Endothelial cell of umbilical vein (primary cell): ENCODE data around the gene ZCCHC14. TPM values are rescaled to one million over a fixed set of nuclear protein-coding genes. Genes with fewer than 3 reads are reported as not detected.

Experiments used
- BruUV-seq: library from RNA; stranded (reverse); fragments of 400-500 nt; replicated peaks from 2 replicates; lab custom pipeline; 2021; lab: Mats Ljungman, UMichigan
- CTCF ChIA-PET: fragments of 300-600, 350-600 bp; sonication (Branson Sonifier 250); formaldehyde crosslinking; loops from one replicate; lab custom pipeline; 2021; ENCODE audit warnings: antibody characterized with exemption, inconsistent platforms; lab: Charles Lee
- POLR2A ChIA-PET: fragments of 300-600, 350-600 bp; sonication (Branson Sonifier 250); formaldehyde crosslinking; loops from one replicate; lab custom pipeline; 2021; ENCODE audit warnings: antibody characterized with exemption, inconsistent platforms; lab: Charles Lee
- DNase-seq: peaks from one replicate; pipeline ENCODE4 v3.0.0-alpha.2; 2011; ENCODE audit warnings: low read depth, low spot score
- FAIRE-seq: peaks from 2 replicates; lab custom pipeline; 2011; peaks lifted over from hg19 to GRCh38; lab: Jason Lieb, UNC
- H2AFZ ChIP-seq: 2 replicates; pipeline ENCODE4 v1.6.0; 2012; ENCODE audit warnings: low read depth, low read length, control low read depth, inconsistent platforms
- H3K27ac ChIP-seq: 2 replicates; pipeline ENCODE4 v1.5.1; 2011; ENCODE audit warnings: low read depth, mild to moderate bottlenecking, control low read depth, low read length, moderate library complexity; ENCODE audit not compliant: insufficient read depth
- H3K27me3 ChIP-seq, 2 experiments: 2 replicates each; pipeline versions ENCODE4 v1.6.0 to v1.6.1; 2011; ENCODE audit warnings: low read length in 2 of 2, mixed read lengths in 1 of 2; ENCODE audit not compliant: control insufficient read depth in 2 of 2, insufficient read depth in 2 of 2
- H3K36me3 ChIP-seq, 2 experiments: 2 replicates in 1 of 2; 3 replicates in 1 of 2; pipeline ENCODE4 v1.5.1; 2011; ENCODE audit warnings: low read length in 2 of 2, mild to moderate bottlenecking in 1 of 2, moderate library complexity in 1 of 2; ENCODE audit not compliant: control insufficient read depth in 2 of 2, insufficient read depth in 2 of 2; ENCODE audit errors: extremely low read depth in 1 of 2
- H3K4me1 ChIP-seq: 3 replicates; pipeline ENCODE4 v1.5.1; 2011; ENCODE audit warnings: mild to moderate bottlenecking, low read length; ENCODE audit not compliant: control insufficient read depth, insufficient read depth; ENCODE audit errors: extremely low read depth
- H3K4me2 ChIP-seq: 2 replicates; pipeline ENCODE4 v1.6.1; 2011; ENCODE audit warnings: low read length, control low read depth, mixed read lengths; ENCODE audit not compliant: insufficient read depth
- H3K4me3 ChIP-seq, 3 experiments: fragments of 200-600 bp in 1 of 3; sonication (generic), shearing (Covaris generic) in 1 of 3; replicated peaks in 1 of 3; 2 replicates each; pipeline ENCODE4 v1.5.1; 2011 to 2016; ENCODE audit warnings: control low read depth in 3 of 3, low read length in 3 of 3, mild to moderate bottlenecking in 2 of 3, inconsistent platforms in 1 of 3, low read depth in 1 of 3, moderate library complexity in 1 of 3; ENCODE audit not compliant: insufficient read depth in 1 of 3
- H3K79me2 ChIP-seq: 2 replicates; pipeline ENCODE4 v1.6.0; 2012; ENCODE audit warnings: low read length, inconsistent platforms; ENCODE audit not compliant: control insufficient read depth, insufficient read depth
- H3K9ac ChIP-seq: replicated peaks from 2 replicates; pipeline ENCODE3; 2011; ENCODE audit warnings: low read length, control low read depth; ENCODE audit not compliant: insufficient read depth; ENCODE audit errors: extremely low read depth
- H3K9me1 ChIP-seq: replicated peaks from 3 replicates; pipeline ENCODE4 v1.6.0; 2011; ENCODE audit warnings: mild to moderate bottlenecking, low read length; ENCODE audit not compliant: control insufficient read depth, insufficient read depth; ENCODE audit errors: extremely low read depth
- H3K9me3 ChIP-seq: replicated peaks from 2 replicates; pipeline ENCODE4 v1.5.1; 2012; ENCODE audit warnings: low read length, inconsistent platforms; ENCODE audit not compliant: control insufficient read depth, insufficient read depth
- H4K20me1 ChIP-seq: replicated peaks from 2 replicates; pipeline ENCODE3; 2011; ENCODE audit warnings: mild to moderate bottlenecking, low read length; ENCODE audit not compliant: control insufficient read depth, insufficient read depth; ENCODE audit errors: extremely low read depth
- CTCF ChIP-seq, 2 donors: IDR thresholded peaks; 1 replicate in 1 of 2; 2 replicates in 1 of 2; pipeline ENCODE4 v1.5.1; 2011; ENCODE audit warnings: low read length in 2 of 2, mild to moderate bottlenecking in 2 of 2, moderate library complexity in 2 of 2, control low read depth in 1 of 2, inconsistent platforms in 1 of 2, low read depth in 1 of 2; ENCODE audit not compliant: insufficient read depth in 1 of 2; ENCODE audit errors: extremely low read depth in 1 of 2
- EZH2 ChIP-seq: IDR thresholded peaks from 2 replicates; pipeline ENCODE4 v1.6.1; 2012; ENCODE audit warnings: borderline replicate concordance, low read depth, mild to moderate bottlenecking, moderate library complexity, low read length, inconsistent platforms; ENCODE audit not compliant: severe bottlenecking
- GATA2 ChIP-seq: IDR thresholded peaks from 2 replicates; pipeline ENCODE4 v1.7.0; 2011; ENCODE audit warnings: low read depth, mild to moderate bottlenecking, moderate library complexity, mixed read lengths, low read length; ENCODE audit not compliant: insufficient read length, insufficient read depth
- MYC ChIP-seq: IDR thresholded peaks from one replicate; pipeline ENCODE4 v1.6.1; 2011; ENCODE audit warnings: mild to moderate bottlenecking, low read depth, low read length
- POLR2A ChIP-seq: IDR thresholded peaks from 2 replicates; pipeline ENCODE4 v1.6.1; 2012; ENCODE audit warnings: low read depth, mild to moderate bottlenecking, control low read depth, low read length
- POLR2AphosphoS5 ChIP-seq: IDR thresholded peaks from 2 replicates; pipeline ENCODE4 v1.6.1; 2012; ENCODE audit warnings: low read depth, mild to moderate bottlenecking, control low read depth, low read length, moderate library complexity; ENCODE audit not compliant: insufficient read depth
- dilution Hi-C: fragments of 300-500 bp; cut with MboI; formaldehyde crosslinking; loops from one replicate; pipeline ENCODE4 v1.15.0; 2019; ENCODE audit warnings: low sequenced_read_pairs; ENCODE audit not compliant: extremely low pct_ligation_motif_present
- intact Hi-C: fragments of 100-400 bp; cut with micrococcal nuclease; formaldehyde crosslinking; loops from one replicate; pipeline ENCODE4 v1.10.0; 2022
- polyA plus RNA-seq, 4 experiments: library from polyadenylated mRNA; depleted of rRNA in 3 of 4; stranded (reverse) in 3 of 4; unstranded in 1 of 4; fragments of >200 nt; gene quantifications; 2 replicates each; pipeline versions ENCODE4 v1.2.1 to v1.2.3, GENCODE V29; 2011 to 2012; ENCODE audit warnings: missing spikeins in 1 of 4
- total RNA-seq: library from RNA; stranded (reverse); gene quantifications from 2 replicates; pipeline ENCODE4 v1.2.3, GENCODE V29; 2021
- TF ChIP-seq, protein P1 (sequence below): IDR thresholded peaks from 2 replicates; pipeline ENCODE4 v1.6.1; 2011; ENCODE audit not compliant: insufficient read depth, insufficient read length

Gene ZCCHC14
- total and polyA plus RNA-seq, 2 donors (not counting 3 experiments of a cell fraction or from before 2014, with no cell fraction given), result 9.5 to 30.9 TPM

DNA sequence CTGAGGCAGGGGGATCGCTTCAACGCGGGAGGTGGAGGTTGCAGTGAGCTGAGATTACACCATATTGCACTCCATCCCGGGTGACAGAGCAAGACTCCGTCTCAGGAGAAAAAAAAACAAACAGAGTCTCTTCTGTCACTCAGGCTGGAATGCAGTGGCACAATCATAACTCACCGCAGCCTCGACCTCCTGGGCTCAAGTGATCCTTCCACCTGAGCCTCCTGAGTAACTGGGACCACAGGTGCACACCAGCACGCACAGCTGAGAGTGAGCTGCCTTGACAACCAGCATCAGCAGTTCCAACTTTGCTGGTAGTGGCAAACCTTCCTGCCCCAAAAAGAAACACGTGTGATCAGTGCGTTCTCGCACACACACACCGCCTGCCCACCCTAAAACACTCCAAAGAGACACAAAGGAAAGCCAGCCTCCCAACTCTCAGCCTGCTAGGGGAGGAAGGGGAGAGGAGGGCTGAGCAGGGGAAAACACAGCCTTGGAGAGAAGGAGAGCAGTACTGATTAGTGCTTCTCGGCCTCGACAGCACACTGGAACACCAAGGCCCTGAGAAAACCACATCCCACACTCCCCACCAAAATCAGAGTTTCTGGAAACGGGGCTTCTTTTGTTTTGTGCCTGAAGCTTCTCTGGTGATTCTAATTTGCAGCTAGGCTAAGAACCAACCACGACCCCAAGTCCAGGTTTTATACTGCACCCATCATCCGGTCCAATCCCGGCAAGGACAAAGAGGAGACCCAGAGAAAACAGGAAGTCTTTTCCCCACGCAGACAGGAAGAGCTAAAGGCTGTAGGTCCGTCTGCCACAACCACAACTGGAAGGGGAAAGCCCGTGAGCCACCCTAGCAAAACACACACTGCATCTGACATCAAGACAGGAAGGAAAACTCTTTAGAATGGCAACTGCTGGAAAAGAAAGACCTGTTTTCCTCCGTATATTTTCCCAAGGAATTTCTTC, 28.8 kb downstream of the ZCCHC14 start:
- no peaks in the 10 kb centered on the region for H3K27me3 ChIP-seq
- DNase-seq (peak; percentile 96), FAIRE-seq (peak; percentile 44)
- peak overlapping the region; percentile 99 for H3K27ac ChIP-seq
- peaks cover 45% of the 10 kb centered on the region for H3K79me2 ChIP-seq
- H3K9me1 ChIP-seq, result no peaks in the 10 kb centered on the region
- H3K9me3 ChIP-seq, result no peaks in the 10 kb centered on the region
- intact Hi-C loops (loop anchor here (1.0 kb wide), 3 partner anchors 28 to 57 kb away; partner anchors contain the start of gene ZCCHC14), dilution Hi-C loops (no loop called here)
- POLR2A ChIA-PET, result interaction anchor here (1.8 kb wide), 1 partner anchor 27 kb away, joined by 5 read pairs; no protein-coding TSS in a partner anchor
- H3K9ac ChIP-seq, result peak overlapping the region; percentile 88
- peak overlapping the region; percentile 68 for H3K4me2 ChIP-seq
- CTCF ChIA-PET, result interaction anchor here (0.8 to 2.6 kb wide), 12 partner anchors 9 to 172 kb away, joined by 3 to 16 read pairs (median 4); no protein-coding TSS in a partner anchor
- H3K4me1 ChIP-seq, result peaks cover 43% of the 10 kb centered on the region
- H4K20me1 ChIP-seq, result no peaks in the 10 kb centered on the region
- peak overlapping the region in 1 of 3 experiments; percentile 17 for H3K4me3 ChIP-seq
- TF ChIP-seq MYC (no peak), POLR2AphosphoS5 (peak; percentile 90), CTCF (IDR thresholded peaks at IDR 0.05; ENCODE audit: extremely low read depth in 1 of 2, insufficient read depth in 1 of 2, low read depth in 1 of 2, low read length in 2 of 2) (no peak), POLR2A (peak; percentile 71), EZH2 (no peak), GATA2 (peak; percentile 25)
- TF ChIP-seq, protein P1, sequence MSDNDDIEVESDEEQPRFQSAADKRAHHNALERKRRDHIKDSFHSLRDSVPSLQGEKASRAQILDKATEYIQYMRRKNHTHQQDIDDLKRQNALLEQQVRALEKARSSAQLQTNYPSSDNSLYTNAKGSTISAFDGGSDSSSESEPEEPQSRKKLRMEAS, result no peak
- TSS peak; percentile 61 for BruUV-seq
- H2AFZ ChIP-seq, result no peak overlapping the region
- peaks cover 0 to 3% of the 10 kb centered on the region in 2 experiments for H3K36me3 ChIP-seq
